Activated CD8-positive, alpha-beta memory T cell treated with anti-CD3 and anti-CD28 coated beads for 48 hours (primary cell): ENCODE results near the gene IRF2BP2.

Experiments
- DNase-seq, 3 experiments: peaks; one replicate each; pipeline ENCODE4 v3.0.0-alpha.2; 2020; ENCODE audit warnings: low read depth in 2 of 3, low spot score in 2 of 3

IRF2BP2 gene

GRCh38 chr1:234559902-234560676 is 49.9 kb downstream of the IRF2BP2 start:
- no peak for DNase-seq

DNA sequence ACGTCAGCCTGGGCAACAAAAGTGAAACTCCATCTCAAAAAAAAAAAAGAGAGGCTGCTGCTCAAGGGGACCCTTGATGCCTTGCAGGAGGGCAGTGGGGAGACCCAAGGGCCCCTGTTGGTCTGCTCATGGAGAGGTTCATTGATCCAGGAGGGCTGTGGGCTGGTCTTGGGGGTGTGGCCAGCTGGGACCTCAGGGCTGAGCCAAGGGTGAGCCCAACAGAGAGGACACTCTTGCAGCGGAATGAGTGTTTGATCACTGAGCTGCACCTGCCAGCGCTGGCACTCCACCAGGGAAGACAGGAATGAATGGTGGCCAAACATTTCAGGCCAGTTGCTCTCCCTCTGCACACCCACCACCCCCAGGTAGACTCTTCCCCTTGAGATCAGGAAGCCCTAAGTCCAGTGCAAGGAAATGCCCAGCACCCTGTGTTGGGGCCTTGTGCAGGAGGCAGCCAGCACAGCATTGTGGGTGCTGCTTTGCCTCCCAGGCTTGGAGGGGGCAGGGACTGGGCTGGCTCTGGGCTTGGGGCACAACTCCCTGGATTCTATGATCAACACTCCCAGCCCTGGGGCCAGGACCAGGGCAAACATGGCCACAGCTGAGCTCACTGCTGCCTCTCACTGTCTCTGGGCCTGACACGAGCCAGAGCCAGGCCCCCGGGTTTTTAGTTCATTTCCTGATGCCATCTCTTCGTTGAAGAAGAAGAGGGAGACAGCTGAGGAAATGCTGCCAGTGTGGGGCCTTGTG is 50.7 kb downstream of the IRF2BP2 start:
- DNase-seq: no peak

DNA sequence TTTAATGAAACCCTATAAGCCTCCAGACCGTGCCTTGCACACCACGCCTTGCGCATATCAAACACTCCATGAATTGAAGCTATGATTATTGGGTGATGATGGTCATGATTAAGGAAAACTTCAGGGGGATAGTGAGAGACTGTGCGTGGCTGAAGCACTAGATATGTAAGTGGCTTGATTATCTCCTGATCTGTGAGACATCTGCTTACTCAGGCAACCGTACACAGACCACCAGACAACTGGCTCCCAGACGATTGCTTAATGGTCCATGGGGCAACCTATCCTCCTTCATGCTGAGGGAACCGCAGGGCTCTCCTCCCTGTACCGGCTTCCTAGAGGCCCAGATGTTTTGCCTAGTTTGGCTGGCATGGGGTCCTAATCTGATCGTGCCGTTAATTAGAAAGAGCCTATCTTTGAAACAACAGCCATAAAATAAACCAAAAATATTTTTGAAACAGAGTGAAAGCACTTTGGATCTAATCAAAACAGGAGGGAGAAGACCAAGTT is 51.6 kb downstream of the IRF2BP2 start:
- DNase-seq: no peak

DNA sequence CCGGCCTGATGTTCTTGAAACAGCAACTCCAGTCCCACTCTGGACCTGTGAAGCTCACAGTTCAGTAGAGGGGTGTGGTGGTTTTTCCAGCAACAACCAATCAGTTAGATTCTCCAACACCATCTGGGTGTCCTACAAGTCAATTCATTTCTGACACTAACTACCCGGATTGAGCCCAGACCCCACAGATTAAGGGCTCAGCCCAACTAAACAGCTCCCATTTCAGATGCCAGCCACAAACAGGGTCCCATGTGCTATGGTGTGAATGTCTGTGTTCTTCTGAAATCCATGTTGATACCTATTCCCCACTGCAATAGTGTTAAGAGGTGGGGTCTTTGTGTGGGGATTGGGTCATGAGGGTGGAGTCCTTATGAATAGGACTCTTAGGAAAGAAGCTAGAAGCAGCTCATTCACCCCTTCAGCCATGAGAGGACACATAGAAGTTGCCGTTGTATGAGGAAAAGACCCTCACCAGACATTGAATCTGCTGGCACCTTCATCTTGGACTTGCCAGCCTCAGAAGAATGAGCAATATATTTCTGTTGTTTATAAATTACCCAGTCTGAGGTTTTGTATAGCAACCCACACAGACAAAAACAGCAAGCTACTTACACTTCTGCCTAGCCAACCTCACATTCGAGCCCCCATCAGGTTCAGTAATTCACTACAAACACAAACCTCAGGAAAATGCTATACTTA is 53.6 kb downstream of the IRF2BP2 start:
- no peak for DNase-seq

- DNase-seq: no peak
Observed at GRCh38 chr1:234555390-234556024, 54.5 kb downstream of the IRF2BP2 start.

DNA sequence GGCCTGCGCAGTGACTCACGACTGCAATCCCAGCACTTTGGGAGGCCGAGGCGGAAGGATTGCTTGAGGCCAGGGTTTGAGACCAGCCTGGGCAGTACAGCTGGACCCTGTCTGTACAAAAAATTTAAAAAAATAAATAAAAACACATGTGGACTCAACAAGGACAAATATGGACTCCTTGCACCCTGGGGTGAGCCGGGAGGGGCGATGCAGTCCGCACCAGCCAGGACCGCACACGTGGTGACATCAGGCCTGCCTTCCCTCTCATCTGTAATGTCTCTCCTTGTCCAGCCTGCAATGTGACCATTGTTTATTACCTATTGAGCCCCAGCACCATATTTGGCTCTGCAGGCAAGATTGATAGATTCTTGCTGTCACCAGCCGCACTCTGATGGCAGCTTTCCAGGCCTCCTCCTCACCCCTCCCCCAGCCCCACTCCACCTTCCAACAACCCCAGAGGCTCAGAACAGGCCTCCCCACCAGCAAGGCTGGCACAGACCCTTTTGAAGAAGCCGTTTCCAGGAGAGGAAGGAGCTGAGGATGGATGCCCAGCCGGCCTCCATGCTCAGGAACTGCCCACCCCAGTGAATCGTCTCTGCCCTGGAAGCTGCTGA is 55.2 kb downstream of the IRF2BP2 start:
- no peak for DNase-seq
